Cardiac muscle cell (in vitro differentiated cells and primary cell): Measurements from ENCODE around the gene ARFGAP1. TPM values are rescaled to one million over a fixed set of nuclear protein-coding genes. Genes with fewer than 3 reads are reported as not detected.

Source experiments
- DNase-seq, 2 donors: peaks; one replicate each; pipeline versions ENCODE4 v3.0.0 to v3.0.0-alpha.2; 2010 to 2017; ENCODE audit warnings: low read depth in 1 of 2, low spot score in 1 of 2
- H3K27ac ChIP-seq: fragments of 200-600 bp; sonication (generic); 2 replicates; pipeline ENCODE4 v1.5.1; 2016
- H3K27me3 ChIP-seq: fragments of 200-600 bp; sonication (generic); 2 replicates; pipeline ENCODE4 v1.6.0; 2016; ENCODE audit warnings: control low read depth
- H3K36me3 ChIP-seq: fragments of 200-600 bp; sonication (generic); 2 replicates; pipeline ENCODE4 v1.5.1; 2016; ENCODE audit warnings: control low read depth
- H3K4me1 ChIP-seq: fragments of 200-600 bp; sonication (generic); 2 replicates; pipeline ENCODE4 v1.8.1; 2017; ENCODE audit warnings: low read depth, mild to moderate bottlenecking, mixed run types
- H3K4me3 ChIP-seq: fragments of 200-600 bp; sonication (generic); 2 replicates; pipeline ENCODE4 v1.5.1; 2016; ENCODE audit warnings: mild to moderate bottlenecking
- H3K9me3 ChIP-seq: fragments of 200-600 bp; sonication (generic); 2 replicates; pipeline ENCODE4 v1.5.1; 2017; ENCODE audit warnings: low read depth, mild to moderate bottlenecking, control low read depth
- CTCF ChIP-seq: IDR thresholded peaks from 2 replicates; pipeline ENCODE4 v1.5.1; 2012; ENCODE audit warnings: low read depth, mild to moderate bottlenecking, low read length
- polyA plus RNA-seq: library from polyadenylated mRNA; unstranded; fragments of >200 nt; fragmentation: Nextera tagmentation; extraction: Ambion mirVana; gene quantifications from 2 replicates; pipeline ENCODE4 v1.2.1, GENCODE V29; 2016
- total RNA-seq: library from RNA; depleted of rRNA; stranded (reverse); fragments of >200 nt; gene quantifications from 2 replicates; pipeline ENCODE4 v1.2.3, GENCODE V29; 2016

Gene ARFGAP1
- total and polyA plus RNA-seq, 2 experiments from 2014 or later = 85.3 to 96.5 TPM

- H3K9me3 ChIP-seq = no peaks in the 10 kb centered on the region
- no peak for DNase-seq
- H3K4me3 ChIP-seq = no peak overlapping the region
- H3K4me1 ChIP-seq = peaks cover 8% of the 10 kb centered on the region
- no peak overlapping the region for H3K27ac ChIP-seq
- no peaks in the 10 kb centered on the region for H3K36me3 ChIP-seq
- TF ChIP-seq CTCF = no peak
- peaks cover 4% of the 10 kb centered on the region for H3K27me3 ChIP-seq
These were observed 10.7 kb upstream of the ARFGAP1 start for GRCh38 chr20:63261795-63262528.

- H3K27ac ChIP-seq = no peak overlapping the region
- TF ChIP-seq CTCF = no peak
- H3K9me3 ChIP-seq = no peaks in the 10 kb centered on the region
- H3K36me3 ChIP-seq = no peaks in the 10 kb centered on the region
- DNase-seq = no peak
- H3K27me3 ChIP-seq = peaks cover 2% of the 10 kb centered on the region
- peaks cover 8% of the 10 kb centered on the region for H3K4me1 ChIP-seq
- no peak overlapping the region for H3K4me3 ChIP-seq
These were observed 9.8 kb upstream of the ARFGAP1 start for GRCh38 chr20:63262836-63263235.

GRCh38 chr20:63264000-63264399 is 8.6 kb upstream of the ARFGAP1 start:
- Histone ChIP-seq H3K9me3 (no peaks in the 10 kb centered on the region), H3K27ac (no peak overlapping the region), H3K36me3 (no peaks in the 10 kb centered on the region), H3K4me1 (peaks cover 8% of the 10 kb centered on the region), H3K4me3 (no peak overlapping the region), H3K27me3 (no peaks in the 10 kb centered on the region)
- TF ChIP-seq CTCF = no peak
- DNase-seq = no peak

GRCh38 chr20:63264519-63264918 is 8.1 kb upstream of the ARFGAP1 start:
- Histone ChIP-seq H3K27ac (no peak overlapping the region), H3K27me3 (no peaks in the 10 kb centered on the region), H3K4me1 (peaks cover 8% of the 10 kb centered on the region), H3K4me3 (no peak overlapping the region), H3K9me3 (no peaks in the 10 kb centered on the region), H3K36me3 (no peaks in the 10 kb centered on the region)
- no peak for TF ChIP-seq CTCF
- DNase-seq = no peak

GRCh38 chr20:63265891-63266515 is 6.6 kb upstream of the ARFGAP1 start:
- Histone ChIP-seq H3K4me3 (no peak overlapping the region), H3K27ac (no peak overlapping the region), H3K27me3 (no peaks in the 10 kb centered on the region), H3K36me3 (no peaks in the 10 kb centered on the region), H3K9me3 (no peaks in the 10 kb centered on the region), H3K4me1 (peaks cover 8% of the 10 kb centered on the region)
- DNase-seq = no peak
- TF ChIP-seq CTCF = no peak
